HL-60 (cell line): ENCODE data around the gene SLC25A27.

ENCODE experiments used
- DNase-seq, 2 experiments: peaks; one replicate each; pipeline ENCODE4 v3.0.0-alpha.2; 2010 to 2020; ENCODE audit warnings: low read depth in 1 of 2, low spot score in 1 of 2
- H3K27ac ChIP-seq: fragments of 250-450 bp; sonication (Bioruptor Pico); replicated peaks from 2 replicates; pipeline ENCODE4 v1.5.1; 2020; ENCODE audit warnings: mild to moderate bottlenecking, moderate library complexity
- H3K27me3 ChIP-seq: fragments of 250-450 bp; sonication (Bioruptor Pico); 2 replicates; pipeline ENCODE4 v1.5.1; 2021; ENCODE audit warnings: mild to moderate bottlenecking, moderate library complexity; ENCODE audit not compliant: insufficient read depth, poor library complexity, severe bottlenecking
- H3K4me3 ChIP-seq: replicated peaks from 2 replicates; pipeline ENCODE4 v1.5.1; 2011; ENCODE audit warnings: mild to moderate bottlenecking, control low read depth, low read length; ENCODE audit not compliant: insufficient read depth
- CTCF ChIP-seq: IDR thresholded peaks from one replicate; pipeline ENCODE4 v1.5.1; 2011; ENCODE audit warnings: low read length, control low read depth, inconsistent platforms; ENCODE audit not compliant: insufficient read depth
- GABPA ChIP-seq: IDR thresholded peaks from 2 replicates; pipeline ENCODE4 v1.6.1; 2012; ENCODE audit warnings: low read depth
- POLR2AphosphoS5 ChIP-seq: IDR thresholded peaks from 2 replicates; pipeline ENCODE4 v1.6.1; 2012; ENCODE audit warnings: low read depth
- SPI1 ChIP-seq: IDR thresholded peaks from 2 replicates; pipeline ENCODE4 v1.6.1; 2012; ENCODE audit warnings: low read depth, mild to moderate bottlenecking, borderline replicate concordance
- TF ChIP-seq, protein P1 (sequence below): IDR thresholded peaks from 2 replicates; pipeline ENCODE4 v1.6.1; 2012; ENCODE audit warnings: low read depth; ENCODE audit not compliant: insufficient replicate concordance

Gene SLC25A27

DNA sequence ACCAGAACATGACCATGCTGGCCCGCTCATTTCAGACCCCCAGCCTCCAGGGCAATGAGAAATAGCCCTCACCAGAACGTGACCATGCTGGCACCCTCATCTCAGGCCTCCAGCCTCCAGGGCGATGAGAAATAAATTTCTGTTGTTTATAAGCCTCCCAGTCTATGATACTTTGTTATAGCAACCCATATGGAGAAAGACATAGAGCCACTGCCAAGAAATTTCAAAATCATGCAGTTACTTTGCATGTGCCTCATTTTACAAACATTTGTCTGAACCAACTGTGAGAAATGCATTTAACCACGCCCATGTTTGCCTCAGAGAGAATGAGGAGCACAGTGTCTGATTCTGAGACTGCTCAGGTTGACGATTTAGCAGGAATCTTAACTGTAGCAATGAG lies 15.6 kb upstream of the SLC25A27 start:
- no peak for DNase-seq
- H3K4me3 ChIP-seq, result no peak overlapping the region
- TF ChIP-seq, protein P1, sequence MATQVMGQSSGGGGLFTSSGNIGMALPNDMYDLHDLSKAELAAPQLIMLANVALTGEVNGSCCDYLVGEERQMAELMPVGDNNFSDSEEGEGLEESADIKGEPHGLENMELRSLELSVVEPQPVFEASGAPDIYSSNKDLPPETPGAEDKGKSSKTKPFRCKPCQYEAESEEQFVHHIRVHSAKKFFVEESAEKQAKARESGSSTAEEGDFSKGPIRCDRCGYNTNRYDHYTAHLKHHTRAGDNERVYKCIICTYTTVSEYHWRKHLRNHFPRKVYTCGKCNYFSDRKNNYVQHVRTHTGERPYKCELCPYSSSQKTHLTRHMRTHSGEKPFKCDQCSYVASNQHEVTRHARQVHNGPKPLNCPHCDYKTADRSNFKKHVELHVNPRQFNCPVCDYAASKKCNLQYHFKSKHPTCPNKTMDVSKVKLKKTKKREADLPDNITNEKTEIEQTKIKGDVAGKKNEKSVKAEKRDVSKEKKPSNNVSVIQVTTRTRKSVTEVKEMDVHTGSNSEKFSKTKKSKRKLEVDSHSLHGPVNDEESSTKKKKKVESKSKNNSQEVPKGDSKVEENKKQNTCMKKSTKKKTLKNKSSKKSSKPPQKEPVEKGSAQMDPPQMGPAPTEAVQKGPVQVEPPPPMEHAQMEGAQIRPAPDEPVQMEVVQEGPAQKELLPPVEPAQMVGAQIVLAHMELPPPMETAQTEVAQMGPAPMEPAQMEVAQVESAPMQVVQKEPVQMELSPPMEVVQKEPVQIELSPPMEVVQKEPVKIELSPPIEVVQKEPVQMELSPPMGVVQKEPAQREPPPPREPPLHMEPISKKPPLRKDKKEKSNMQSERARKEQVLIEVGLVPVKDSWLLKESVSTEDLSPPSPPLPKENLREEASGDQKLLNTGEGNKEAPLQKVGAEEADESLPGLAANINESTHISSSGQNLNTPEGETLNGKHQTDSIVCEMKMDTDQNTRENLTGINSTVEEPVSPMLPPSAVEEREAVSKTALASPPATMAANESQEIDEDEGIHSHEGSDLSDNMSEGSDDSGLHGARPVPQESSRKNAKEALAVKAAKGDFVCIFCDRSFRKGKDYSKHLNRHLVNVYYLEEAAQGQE, result no peak
- TF ChIP-seq GABPA, result no peak
- TF ChIP-seq CTCF, result no peak
- no peak for TF ChIP-seq POLR2AphosphoS5
- no peak for TF ChIP-seq SPI1

DNA sequence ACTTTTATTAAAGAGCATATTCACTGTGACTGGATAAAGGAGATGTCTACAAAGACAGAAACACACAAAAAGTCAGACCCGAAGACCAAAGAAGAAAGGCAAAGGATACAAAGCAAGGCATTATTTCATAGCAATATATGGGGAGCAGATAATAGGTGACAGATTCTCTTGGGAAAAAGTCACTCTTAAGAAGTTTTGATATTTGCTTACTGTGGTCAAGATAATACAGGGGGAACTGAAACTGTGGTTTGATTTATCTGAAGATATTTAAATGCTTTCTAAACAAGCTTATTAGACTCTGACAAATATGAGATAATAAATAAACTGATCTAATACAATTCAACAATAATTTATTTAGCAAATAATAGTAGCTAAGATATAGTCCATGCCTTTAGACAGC lies 14.8 kb upstream of the SLC25A27 start:
- DNase-seq, result no peak
- Histone ChIP-seq H3K4me3 (no peak overlapping the region), H3K27ac (no peak overlapping the region), H3K27me3 (no peaks in the 10 kb centered on the region)
- TF ChIP-seq GABPA (no peak), CTCF (no peak), POLR2AphosphoS5 (no peak), SPI1 (no peak)
- TF ChIP-seq, protein P1, result no peak

More for the DNA sequence above, 15.6 kb upstream of the SLC25A27 start:
- no peak overlapping the region for H3K27ac ChIP-seq
- no peaks in the 10 kb centered on the region for H3K27me3 ChIP-seq

DNA sequence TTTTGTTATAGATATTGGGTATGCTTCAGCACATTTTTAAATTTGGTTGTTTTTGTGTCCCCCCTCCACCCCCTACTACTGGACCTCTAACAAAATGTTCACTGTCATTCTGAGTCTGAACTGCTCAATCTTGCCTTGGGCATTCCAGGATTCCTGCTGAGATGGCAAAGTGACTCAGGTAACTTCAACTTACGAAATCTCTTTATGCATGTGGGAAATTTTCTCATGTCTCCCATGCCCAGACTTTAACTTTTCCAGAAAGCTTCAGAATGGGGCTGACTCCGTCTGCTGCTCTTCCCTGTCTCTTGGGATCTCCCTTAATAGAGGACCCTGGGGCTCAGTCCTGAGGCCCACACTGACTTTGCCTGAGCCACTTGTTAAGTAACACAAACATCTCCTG lies 14.1 kb upstream of the SLC25A27 start:
- H3K4me3 ChIP-seq, result no peak overlapping the region
- no peak for DNase-seq
- H3K27me3 ChIP-seq, result no peaks in the 10 kb centered on the region
- H3K27ac ChIP-seq, result no peak overlapping the region
- TF ChIP-seq CTCF (no peak), POLR2AphosphoS5 (no peak), GABPA (no peak), SPI1 (no peak)
- TF ChIP-seq, protein P1, result no peak
